Measurements from ENCODE around the gene POLL. TPM values are rescaled to one million over a fixed set of nuclear protein-coding genes. Genes with fewer than 3 reads are reported as not detected.

POLL gene
- total and polyA plus RNA-seq, 2 experiments from 2014 or later = 17.3 to 24.3 TPM

GRCh38 chr10:101573885-101574753 lies 13.9 kb downstream of the POLL start (continued):
- TF ChIP-seq REST (IDR thresholded peaks at IDR 0.05; ENCODE audit: unreplicated experiment) (no peak), NANOG (IDR thresholded peaks at IDR 0.05; ENCODE audit: borderline replicate concordance) (no peak), STAT1 (IDR thresholded peaks at IDR 0.05; ENCODE audit: unreplicated experiment) (no peak)

- no peak for ATAC-seq
- no peak overlapping the region for H3K4me3 Mint-ChIP-seq
Measured at GRCh38 chr10:101572785-101573184, 15.3 kb downstream of the POLL start.

GRCh38 chr10:101572126-101572525 lies 15.9 kb downstream of the POLL start:
- Histone ChIP-seq H3K27ac (ENCODE audit: low read depth) (no peak overlapping the region), H3K4me2 (no peak overlapping the region), H2AFZ (no peak overlapping the region), H4K20me1 (replicated peaks; ENCODE audit: insufficient read depth) (no peaks in the 10 kb centered on the region), H3K4me3 (no peak overlapping the region), H3F3A (replicated peaks; ENCODE audit: low read depth) (peaks cover 2% of the 10 kb centered on the region; the same call in 1 of the 2 replicates), H3K4me1 (ENCODE audit: insufficient read depth) (peaks cover 17% of the 10 kb centered on the region; the same call in 1 of the 2 replicates), H3K27me3 (ENCODE audit: insufficient read depth) (peaks cover 61% of the 10 kb centered on the region), H3K36me3 (ENCODE audit: insufficient read depth) (no peaks in the 10 kb centered on the region; the same call in 1 of the 2 replicates), H3K9me2 (ENCODE audit: insufficient read depth) (no peaks in the 10 kb centered on the region), H3K79me2 (replicated peaks; ENCODE audit: insufficient read depth) (no peaks in the 10 kb centered on the region)
- peaks cover 4% of the 10 kb centered on the region for H3K9me3 Mint-ChIP-seq
- peaks cover 38% of the 10 kb centered on the region for H3K27me3 Mint-ChIP-seq (ENCODE audit: insufficient read depth, low read depth, poor library complexity)
- peaks cover 18% of the 10 kb centered on the region for H3K4me1 Mint-ChIP-seq
- DNase-seq (ENCODE audit: low spot score) (no peak), ATAC-seq (no peak)
- no peak overlapping the region for H3K4me3 Mint-ChIP-seq
- H3K36me3 Mint-ChIP-seq (ENCODE audit: low read depth) = peaks cover 8% of the 10 kb centered on the region
- H3K27ac Mint-ChIP-seq = no peak overlapping the region
- TF ChIP-seq STAT1 (IDR thresholded peaks at IDR 0.05; ENCODE audit: unreplicated experiment) (no peak), EZH2phosphoT487 (IDR thresholded peaks at IDR 0.05; ENCODE audit: unreplicated experiment) (no peak), EZH2 (IDR thresholded peaks at IDR 0.05; ENCODE audit: low read depth, unreplicated experiment) (no peak), ZNF331 (CRISPR knock-in tag; IDR thresholded peaks at IDR 0.05; ENCODE audit: low read depth) (no peak), NANOG (IDR thresholded peaks at IDR 0.05; ENCODE audit: borderline replicate concordance) (no peak), POLR2AphosphoS5 (IDR thresholded peaks at IDR 0.05; ENCODE audit: low read depth) (no peak), ZNF462 (CRISPR knock-in tag; IDR thresholded peaks at IDR 0.05) (no peak)

More at GRCh38 chr10:101572785-101573184, 15.3 kb downstream of the POLL start:
- no peaks in the 10 kb centered on the region for H3K9me2 ChIP-seq (ENCODE audit: insufficient read depth)
- no peak overlapping the region; the same call in 1 of the 2 replicates for H3K27ac Mint-ChIP-seq
- H3K79me2 ChIP-seq (replicated peaks; ENCODE audit: insufficient read depth) = no peaks in the 10 kb centered on the region
- peaks cover 6% of the 10 kb centered on the region for H3K9me3 Mint-ChIP-seq
- peaks cover 14% of the 10 kb centered on the region; the same call in 1 of the 2 replicates for H3K4me1 ChIP-seq (ENCODE audit: insufficient read depth)
- no peak for DNase-seq (ENCODE audit: low spot score)
- H4K20me1 ChIP-seq (replicated peaks; ENCODE audit: insufficient read depth) = no peaks in the 10 kb centered on the region
- H3K27ac ChIP-seq (ENCODE audit: low read depth) = no peak overlapping the region
- no peak overlapping the region for H3K4me3 ChIP-seq
- no peak overlapping the region for H2AFZ ChIP-seq
- no peaks in the 10 kb centered on the region for H3F3A ChIP-seq (replicated peaks; ENCODE audit: low read depth)
- H3K36me3 Mint-ChIP-seq (ENCODE audit: low read depth) = peaks cover 14% of the 10 kb centered on the region
- H3K27me3 ChIP-seq (ENCODE audit: insufficient read depth) = peaks cover 54% of the 10 kb centered on the region
- no peak for TF ChIP-seq EZH2phosphoT487 (IDR thresholded peaks at IDR 0.05; ENCODE audit: unreplicated experiment)
- H3K4me2 ChIP-seq = no peak overlapping the region
- H3K4me1 Mint-ChIP-seq = peaks cover 18% of the 10 kb centered on the region
- H3K36me3 ChIP-seq (ENCODE audit: insufficient read depth) = no peaks in the 10 kb centered on the region
- peaks cover 34% of the 10 kb centered on the region for H3K27me3 Mint-ChIP-seq (ENCODE audit: insufficient read depth, low read depth, poor library complexity)

Measured in GM23338 (cell line).